GM21529 (cell line): ENCODE data around the gene CCNQ.
"Not testable (repeated sequence)": the region's sequence is repeated elsewhere in the genome, so short reads cannot be mapped to it uniquely, and the experiment has no call there.

Experiments used
- ATAC-seq: cut with Tn5 transposase; IDR thresholded peaks from one replicate; pipeline ENCODE4 v1.9.1; 2021; ENCODE audit not compliant: unreplicated experiment

Gene CCNQ

DNA sequence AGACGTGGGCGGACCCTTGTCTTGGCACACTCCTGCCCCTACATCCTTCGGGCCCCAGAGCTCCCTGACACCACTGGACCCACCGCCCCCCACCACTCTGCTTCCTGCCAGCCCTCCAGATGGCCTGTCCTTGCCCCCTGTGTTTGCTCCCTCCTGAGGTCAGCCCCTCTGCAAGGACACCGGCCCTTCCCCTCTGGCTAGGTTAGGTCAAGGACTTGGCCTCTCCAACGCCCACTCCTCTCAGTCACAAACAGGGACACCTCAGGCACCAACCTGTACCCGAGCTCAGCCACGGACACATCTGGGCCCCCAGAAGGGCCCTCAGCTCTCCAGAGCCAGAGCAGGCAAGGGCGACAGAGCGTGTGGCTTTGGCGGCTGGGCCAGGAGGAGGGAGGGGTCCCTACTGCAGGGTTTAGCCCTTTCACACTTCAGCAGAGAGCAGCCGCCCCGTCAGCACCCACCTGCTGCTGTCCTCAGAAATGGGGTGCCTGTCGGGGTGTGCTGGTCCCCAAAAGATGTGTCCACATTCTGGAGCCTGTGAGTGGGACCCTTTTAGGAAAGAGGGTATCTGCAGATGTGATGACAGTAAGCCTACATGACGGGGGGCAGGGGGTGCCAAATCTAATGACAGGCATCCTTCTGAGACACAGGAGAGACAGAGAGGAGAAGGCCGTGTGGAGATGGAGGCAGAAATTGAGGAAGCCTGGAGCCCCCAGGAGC, 24.5 kb upstream of the CCNQ start:
- no peak for ATAC-seq

DNA sequence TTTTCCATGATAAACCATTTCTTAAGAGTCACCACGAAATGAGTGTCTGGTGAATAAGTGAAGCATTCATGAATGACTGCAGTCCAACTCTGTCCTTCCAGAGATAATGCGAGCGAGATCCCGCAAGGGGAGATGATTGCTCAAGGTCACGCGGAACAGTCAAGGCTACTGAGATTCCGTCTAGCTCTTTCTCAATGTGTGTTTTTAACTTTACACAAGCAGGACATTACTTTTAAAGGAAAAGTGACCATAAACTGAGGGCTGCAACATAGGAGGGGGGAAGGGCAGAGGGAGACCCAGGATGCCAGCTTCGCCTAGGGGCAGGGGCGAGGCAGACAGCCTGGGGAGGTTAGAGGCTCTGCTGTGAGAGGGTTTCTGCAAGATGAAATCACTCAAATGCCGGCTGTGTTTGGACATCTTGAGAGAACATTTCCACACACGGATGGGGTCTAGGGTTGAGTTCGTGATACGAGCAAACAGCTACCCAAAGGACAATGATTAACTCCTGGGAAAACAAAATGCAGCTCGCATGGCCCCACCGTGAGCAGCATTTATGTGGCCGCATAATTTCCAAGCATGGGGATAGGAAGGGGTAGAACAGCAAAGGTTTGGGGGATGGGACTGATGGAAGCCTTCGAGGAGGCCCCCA, 23.8 kb upstream of the CCNQ start:
- no peak for ATAC-seq

GRCh38 chrX:153621949-153622598, 23.1 kb upstream of the CCNQ start:
- ATAC-seq: no peak

DNA sequence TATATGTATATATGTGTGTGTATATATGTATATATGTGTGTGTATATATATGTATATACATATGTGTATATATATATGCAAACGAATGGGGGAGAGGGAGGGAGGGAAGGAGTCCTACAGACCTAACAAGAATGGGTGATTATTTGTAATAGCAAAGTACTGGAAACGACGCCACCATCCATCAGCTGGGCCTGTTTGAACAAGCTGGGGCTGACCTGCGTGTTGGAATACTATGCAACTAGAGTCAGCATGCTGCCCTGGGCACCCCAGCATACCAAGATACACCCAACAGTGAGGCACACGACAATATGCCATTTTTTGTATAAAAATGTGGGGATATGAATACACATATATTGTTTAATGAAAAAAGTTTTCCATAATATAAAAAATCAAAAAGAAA, 21.6 kb upstream of the CCNQ start:
- ATAC-seq: no peak

DNA sequence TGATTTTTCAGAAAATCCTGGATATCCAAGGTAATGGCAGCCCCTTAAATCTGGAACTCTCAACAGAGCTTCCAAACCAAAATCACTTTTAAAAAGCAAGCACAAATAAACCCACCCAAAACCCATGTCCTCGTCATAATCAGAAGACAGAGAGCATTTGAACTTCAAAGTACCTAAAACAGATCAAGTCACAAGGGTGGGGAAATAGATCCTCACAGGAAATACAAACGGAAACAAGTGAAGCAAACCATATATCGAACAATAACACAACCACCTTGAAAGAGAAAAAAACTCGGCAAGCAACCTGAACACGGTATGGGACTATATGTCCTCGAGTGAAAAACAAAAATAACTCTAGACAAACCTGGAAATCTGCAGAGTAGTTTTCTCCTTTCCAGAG, 15.9 kb upstream of the CCNQ start:
- no peak for ATAC-seq

DNA sequence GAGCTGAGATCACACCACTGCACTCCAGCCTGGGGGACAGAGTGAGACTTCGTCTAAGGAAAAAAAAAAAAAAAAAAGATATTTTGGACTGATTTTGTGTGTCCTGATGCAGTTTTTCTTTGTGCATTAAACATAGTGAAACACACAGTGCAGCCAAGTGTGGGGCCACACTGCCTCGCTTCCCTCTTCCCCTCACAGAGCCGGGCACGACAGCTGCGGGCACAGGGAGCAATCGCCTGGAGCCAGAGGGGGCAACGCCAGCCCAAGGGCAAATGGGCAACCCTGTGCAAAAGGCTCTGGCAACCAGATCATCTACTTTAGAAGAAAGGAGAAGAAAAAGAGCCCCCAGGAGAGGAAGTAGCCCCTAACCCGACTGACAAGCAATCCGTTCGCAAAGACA, 13.5 kb upstream of the CCNQ start:
- ATAC-seq: no peak

GRCh38 chrX:153611298-153612095, 12.6 kb upstream of the CCNQ start:
- no peak for ATAC-seq

GRCh38 chrX:153610836-153611213, 11.9 kb upstream of the CCNQ start:
- ATAC-seq: no peak

DNA sequence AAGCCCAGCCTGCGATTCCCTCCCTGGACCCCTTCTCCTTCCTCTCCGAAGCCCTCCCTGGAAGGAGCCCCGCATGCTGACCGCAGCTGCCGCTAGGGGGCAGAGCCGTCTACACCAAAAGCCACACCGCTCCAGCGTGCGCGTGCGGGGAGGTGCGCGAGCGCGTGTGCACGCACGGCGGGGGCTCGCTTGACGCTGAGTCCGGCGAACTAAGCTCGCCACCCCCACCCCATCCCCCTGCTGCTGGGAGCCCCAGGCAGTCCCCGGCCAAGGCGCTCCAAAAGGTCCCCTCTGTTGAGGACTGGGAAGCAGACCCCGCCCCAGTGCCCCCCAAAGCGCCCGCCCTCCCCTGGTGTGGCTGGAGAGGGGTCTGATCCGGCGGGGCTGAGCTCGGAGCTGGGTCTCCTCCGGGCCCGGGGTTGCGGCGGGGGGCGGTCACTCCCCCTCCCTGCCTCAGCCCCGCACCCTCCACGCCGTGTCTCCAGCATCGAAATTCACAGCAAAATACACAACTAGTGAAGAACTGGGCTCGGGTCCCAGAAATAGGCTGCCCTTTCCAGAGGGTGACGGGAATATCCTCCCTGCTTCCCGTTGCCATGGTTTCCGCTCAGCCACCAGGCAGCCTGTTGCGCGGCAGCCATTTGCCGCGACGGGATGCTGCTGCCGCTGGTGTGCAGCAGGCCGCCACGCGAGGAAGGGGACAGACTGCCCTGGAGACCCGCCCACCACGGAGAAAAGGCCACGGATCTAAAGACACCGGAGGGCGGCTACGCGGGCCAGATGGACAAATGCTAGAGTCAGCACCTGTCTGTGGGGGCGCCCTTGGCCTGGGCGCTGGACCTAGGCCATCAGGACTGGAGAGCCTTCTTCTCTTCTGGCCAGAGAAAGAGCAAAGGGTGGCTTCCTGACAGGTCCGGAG, 11.2 kb upstream of the CCNQ start:
- ATAC-seq: peak; percentile 73

DNA sequence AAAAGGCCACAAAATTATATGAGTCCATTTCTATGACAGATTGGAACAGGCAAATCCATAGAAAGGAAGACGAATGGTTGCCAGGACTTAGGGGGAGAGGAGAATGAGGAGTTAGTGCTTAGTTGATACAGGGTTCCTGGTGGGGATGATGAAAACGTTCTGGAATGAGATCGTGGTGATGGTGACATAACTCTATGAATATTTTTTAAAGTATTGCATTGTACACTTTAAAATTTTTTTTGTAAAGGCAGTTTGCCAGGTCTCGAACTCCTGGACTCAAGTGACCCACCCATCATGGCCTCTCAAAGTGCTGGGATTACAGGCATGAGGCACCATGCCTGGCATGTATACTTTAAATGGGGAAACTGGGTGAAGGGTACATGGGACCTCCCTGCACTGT, 9.9 kb upstream of the CCNQ start:
- no peak for ATAC-seq

DNA sequence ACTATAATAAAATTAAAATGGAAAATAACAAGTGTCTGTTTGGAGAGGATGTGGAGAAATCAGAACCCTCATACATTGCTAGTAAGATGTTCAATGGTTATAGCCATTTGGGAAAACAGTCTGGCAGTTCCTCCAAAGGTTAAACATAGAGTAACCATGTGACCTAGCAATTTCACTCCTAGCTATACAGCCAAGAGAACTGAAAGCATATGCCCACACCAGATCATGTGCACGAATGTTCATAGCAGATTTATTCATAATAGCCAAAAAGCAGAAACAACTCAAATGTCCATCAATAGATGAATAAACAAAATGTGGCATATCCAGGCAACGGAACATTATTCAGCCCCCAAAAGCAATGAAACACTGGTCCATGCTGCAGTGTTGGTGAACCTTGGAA, 9.4 kb upstream of the CCNQ start:
- ATAC-seq: no peak

- ATAC-seq: no peak
Measured at GRCh38 chrX:153606503-153606902, 7.6 kb upstream of the CCNQ start.

DNA sequence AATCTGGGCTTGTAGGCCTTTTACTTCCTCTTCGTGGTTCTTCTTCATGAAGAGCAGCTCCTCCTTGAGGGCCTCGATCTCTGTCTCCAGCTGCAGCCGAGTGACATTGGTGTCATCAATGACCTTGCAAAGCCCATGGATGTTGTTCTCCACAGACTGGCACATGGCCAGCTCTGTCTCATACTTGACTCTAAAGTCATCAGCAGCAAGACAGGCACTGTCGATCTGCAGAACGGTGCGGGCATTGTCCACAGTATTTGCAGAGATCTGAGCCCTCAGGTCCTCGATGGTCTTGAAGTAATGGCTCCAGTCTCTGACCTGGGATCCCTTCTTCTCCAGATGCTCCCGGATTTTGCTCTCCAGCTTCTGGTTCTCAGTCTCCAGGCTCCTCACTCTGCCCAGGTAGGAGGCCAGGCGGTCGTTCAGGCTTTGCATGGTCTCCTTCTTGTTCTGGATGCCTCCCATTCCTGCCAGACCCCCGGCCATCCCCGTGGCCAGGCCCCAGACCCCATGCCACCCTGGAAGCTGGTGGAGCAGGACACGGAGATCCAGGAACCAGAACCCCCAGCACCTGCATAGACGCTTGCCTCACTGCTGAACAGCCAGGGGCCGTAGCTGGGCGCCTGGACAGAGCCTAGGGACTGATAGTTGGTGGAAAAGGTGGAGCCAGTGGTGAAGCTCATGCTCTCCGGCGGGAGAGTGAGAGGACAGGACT, 5.9 kb upstream of the CCNQ start:
- ATAC-seq: not testable (repeated sequence)

GRCh38 chrX:153603131-153603656, 4.3 kb upstream of the CCNQ start:
- no peak for ATAC-seq

- ATAC-seq: no peak
Measured at GRCh38 chrX:153602601-153603000, 3.7 kb upstream of the CCNQ start.

GRCh38 chrX:153601511-153602110, 2.7 kb upstream of the CCNQ start:
- ATAC-seq: no peak

DNA sequence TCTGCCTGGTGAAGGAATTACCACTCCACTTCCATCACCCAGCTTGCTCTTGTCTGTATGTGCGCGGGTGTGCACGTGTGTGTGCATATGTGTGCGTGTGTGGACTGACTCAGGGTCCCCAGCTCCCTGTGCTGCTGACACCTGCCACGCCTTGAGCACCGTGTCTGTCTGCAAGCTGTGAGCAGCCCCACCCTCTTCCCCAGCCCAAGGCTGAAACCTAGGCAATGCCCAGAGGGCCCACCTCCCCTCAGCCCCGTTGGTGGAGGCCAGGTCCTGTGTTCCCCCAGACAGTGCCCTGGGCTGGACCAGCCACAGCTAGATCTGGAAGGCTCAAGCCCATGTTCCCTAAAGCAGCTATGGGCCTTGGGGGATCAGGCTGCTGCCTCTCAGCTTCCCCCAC, 2.0 kb upstream of the CCNQ start:
- no peak for ATAC-seq

DNA sequence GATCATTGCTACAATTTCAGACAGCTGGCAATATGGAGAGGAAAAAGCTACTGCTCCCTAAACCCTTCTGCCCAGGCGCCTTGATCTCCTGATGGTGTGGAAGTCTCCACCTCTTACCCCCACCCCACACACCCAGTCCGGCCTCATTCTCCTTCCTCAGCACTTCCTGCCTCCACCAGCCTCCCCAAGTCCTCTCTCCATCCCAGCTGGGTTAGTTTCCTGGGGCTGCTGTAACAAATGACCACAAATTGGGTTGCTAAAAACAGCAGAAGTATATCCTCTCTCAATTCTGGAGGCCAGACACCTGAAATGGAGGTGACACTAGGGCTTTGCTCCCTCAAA, 1.1 kb upstream of the CCNQ start:
- no peak for ATAC-seq
